ENCODE results near the gene DEPP1. TPM values are rescaled to one million over a fixed set of nuclear protein-coding genes. Genes with fewer than 3 reads are reported as not detected.

The DEPP1 gene
- total and polyA plus RNA-seq, 2 of the 13 experiments (the other 11 are each of a cell fraction or from before 2014, with no cell fraction given): 14.8 to 270 TPM

GRCh38 chr10:44956226-44956625 lies 22.4 kb downstream of the DEPP1 start:
- no TSS peak for BruUV-seq (replicated peaks)
- WGBS (ENCODE audit: low lambda C conversion rate): 94% methylated on average over 4 of the region's 4 CpGs
- Histone ChIP-seq H3K79me2 (ENCODE audit: insufficient read depth, low read length) (peaks cover 27% of the 10 kb centered on the region), H3K9ac (ENCODE audit: insufficient read depth, low read depth, low read length) (no peak overlapping the region), H3K4me3 (replicated peaks in 1 of 3; ENCODE audit: insufficient read depth in 1 of 3, low read depth in 2 of 3, low read length in 3 of 3) (no peak overlapping the region), H3K4me2 (ENCODE audit: low read depth, low read length) (no peak overlapping the region), H3K27ac (ENCODE audit: extremely low read length, insufficient read depth, low read length) (no peak overlapping the region), H3K4me1 (ENCODE audit: insufficient read depth, low read length) (peaks cover 65% of the 10 kb centered on the region), H3K27me3 (ENCODE audit: control insufficient read depth in 1 of 2, insufficient read depth in 2 of 2, low read length in 2 of 2) (no peaks in the 10 kb centered on the region; a peak in 1 of 5 replicates), H3K36me3 (replicated peaks in 1 of 2; ENCODE audit: control insufficient read depth in 1 of 2, insufficient read depth in 2 of 2, low read length in 2 of 2) (0 out of 5 replicates have a peak, but pooled peaks cover 0 to 6% of the 10 kb centered on the region in 2 experiments), H4K20me1 (ENCODE audit: insufficient read depth, low read length) (no peaks in the 10 kb centered on the region), H3K9me3 (ENCODE audit: low read length) (no peaks in the 10 kb centered on the region), H2AFZ (ENCODE audit: low read length) (no peak overlapping the region)
- CTCF ChIA-PET (ENCODE audit: low intra/inter-chr PET ratio, low total read pairs): no interaction called here
- ATAC-seq (no peak), FAIRE-seq (no peak), DNase-seq (ENCODE audit: low spot score) (no peak)
- in situ Hi-C loops (cut with HindIII; ENCODE audit: extremely low pct_ligation_motif_present, low pct_unique_long_range_greater_than_20kb): loop anchor here (25.0 kb wide), 1 partner anchor 1544 kb away; the partner anchor contains the start of gene HNRNPF
- TF ChIP-seq, protein P1, sequence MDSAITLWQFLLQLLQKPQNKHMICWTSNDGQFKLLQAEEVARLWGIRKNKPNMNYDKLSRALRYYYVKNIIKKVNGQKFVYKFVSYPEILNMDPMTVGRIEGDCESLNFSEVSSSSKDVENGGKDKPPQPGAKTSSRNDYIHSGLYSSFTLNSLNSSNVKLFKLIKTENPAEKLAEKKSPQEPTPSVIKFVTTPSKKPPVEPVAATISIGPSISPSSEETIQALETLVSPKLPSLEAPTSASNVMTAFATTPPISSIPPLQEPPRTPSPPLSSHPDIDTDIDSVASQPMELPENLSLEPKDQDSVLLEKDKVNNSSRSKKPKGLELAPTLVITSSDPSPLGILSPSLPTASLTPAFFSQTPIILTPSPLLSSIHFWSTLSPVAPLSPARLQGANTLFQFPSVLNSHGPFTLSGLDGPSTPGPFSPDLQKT (CRISPR knock-in tag; IDR thresholded peaks at IDR 0.05; ENCODE audit: borderline replicate concordance): no peak
- no peak for TF ChIP-seq ZNF562 (CRISPR knock-in tag; IDR thresholded peaks at IDR 0.05; ENCODE audit: borderline replicate concordance)
- TF ChIP-seq KAT2B (IDR thresholded peaks at IDR 0.05; ENCODE audit: borderline replicate concordance, low read depth, low read length): no peak
- TF ChIP-seq, protein P2, sequence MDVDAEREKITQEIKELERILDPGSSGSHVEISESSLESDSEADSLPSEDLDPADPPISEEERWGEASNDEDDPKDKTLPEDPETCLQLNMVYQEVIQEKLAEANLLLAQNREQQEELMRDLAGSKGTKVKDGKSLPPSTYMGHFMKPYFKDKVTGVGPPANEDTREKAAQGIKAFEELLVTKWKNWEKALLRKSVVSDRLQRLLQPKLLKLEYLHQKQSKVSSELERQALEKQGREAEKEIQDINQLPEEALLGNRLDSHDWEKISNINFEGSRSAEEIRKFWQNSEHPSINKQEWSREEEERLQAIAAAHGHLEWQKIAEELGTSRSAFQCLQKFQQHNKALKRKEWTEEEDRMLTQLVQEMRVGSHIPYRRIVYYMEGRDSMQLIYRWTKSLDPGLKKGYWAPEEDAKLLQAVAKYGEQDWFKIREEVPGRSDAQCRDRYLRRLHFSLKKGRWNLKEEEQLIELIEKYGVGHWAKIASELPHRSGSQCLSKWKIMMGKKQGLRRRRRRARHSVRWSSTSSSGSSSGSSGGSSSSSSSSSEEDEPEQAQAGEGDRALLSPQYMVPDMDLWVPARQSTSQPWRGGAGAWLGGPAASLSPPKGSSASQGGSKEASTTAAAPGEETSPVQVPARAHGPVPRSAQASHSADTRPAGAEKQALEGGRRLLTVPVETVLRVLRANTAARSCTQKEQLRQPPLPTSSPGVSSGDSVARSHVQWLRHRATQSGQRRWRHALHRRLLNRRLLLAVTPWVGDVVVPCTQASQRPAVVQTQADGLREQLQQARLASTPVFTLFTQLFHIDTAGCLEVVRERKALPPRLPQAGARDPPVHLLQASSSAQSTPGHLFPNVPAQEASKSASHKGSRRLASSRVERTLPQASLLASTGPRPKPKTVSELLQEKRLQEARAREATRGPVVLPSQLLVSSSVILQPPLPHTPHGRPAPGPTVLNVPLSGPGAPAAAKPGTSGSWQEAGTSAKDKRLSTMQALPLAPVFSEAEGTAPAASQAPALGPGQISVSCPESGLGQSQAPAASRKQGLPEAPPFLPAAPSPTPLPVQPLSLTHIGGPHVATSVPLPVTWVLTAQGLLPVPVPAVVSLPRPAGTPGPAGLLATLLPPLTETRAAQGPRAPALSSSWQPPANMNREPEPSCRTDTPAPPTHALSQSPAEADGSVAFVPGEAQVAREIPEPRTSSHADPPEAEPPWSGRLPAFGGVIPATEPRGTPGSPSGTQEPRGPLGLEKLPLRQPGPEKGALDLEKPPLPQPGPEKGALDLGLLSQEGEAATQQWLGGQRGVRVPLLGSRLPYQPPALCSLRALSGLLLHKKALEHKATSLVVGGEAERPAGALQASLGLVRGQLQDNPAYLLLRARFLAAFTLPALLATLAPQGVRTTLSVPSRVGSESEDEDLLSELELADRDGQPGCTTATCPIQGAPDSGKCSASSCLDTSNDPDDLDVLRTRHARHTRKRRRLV (CRISPR knock-in tag; IDR thresholded peaks at IDR 0.05): no peak
- no peak for TF ChIP-seq NFIC (IDR thresholded peaks at IDR 0.05; ENCODE audit: low read length)
- no peak for TF ChIP-seq ZNF292 (CRISPR knock-in tag; IDR thresholded peaks at IDR 0.05; ENCODE audit: borderline replicate concordance, low read depth)
- TF ChIP-seq, protein P3, sequence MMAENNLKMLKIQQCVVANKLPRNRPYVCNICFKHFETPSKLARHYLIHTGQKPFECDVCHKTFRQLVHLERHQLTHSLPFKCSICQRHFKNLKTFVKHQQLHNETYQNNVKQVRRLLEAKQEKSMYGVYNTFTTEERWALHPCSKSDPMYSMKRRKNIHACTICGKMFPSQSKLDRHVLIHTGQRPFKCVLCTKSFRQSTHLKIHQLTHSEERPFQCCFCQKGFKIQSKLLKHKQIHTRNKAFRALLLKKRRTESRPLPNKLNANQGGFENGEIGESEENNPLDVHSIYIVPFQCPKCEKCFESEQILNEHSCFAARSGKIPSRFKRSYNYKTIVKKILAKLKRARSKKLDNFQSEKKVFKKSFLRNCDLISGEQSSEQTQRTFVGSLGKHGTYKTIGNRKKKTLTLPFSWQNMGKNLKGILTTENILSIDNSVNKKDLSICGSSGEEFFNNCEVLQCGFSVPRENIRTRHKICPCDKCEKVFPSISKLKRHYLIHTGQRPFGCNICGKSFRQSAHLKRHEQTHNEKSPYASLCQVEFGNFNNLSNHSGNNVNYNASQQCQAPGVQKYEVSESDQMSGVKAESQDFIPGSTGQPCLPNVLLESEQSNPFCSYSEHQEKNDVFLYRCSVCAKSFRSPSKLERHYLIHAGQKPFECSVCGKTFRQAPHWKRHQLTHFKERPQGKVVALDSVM (CRISPR knock-in tag; IDR thresholded peaks at IDR 0.05): no peak
- TF ChIP-seq ZNF224 (CRISPR knock-in tag; IDR thresholded peaks at IDR 0.05): no peak
- TF ChIP-seq POLR2AphosphoS5 (IDR thresholded peaks at IDR 0.05; ENCODE audit: low read depth, low read length): no peak
- no peak for TF ChIP-seq CREBL2 (CRISPR knock-in tag; IDR thresholded peaks at IDR 0.05; ENCODE audit: borderline replicate concordance)
- TF ChIP-seq, protein P4, sequence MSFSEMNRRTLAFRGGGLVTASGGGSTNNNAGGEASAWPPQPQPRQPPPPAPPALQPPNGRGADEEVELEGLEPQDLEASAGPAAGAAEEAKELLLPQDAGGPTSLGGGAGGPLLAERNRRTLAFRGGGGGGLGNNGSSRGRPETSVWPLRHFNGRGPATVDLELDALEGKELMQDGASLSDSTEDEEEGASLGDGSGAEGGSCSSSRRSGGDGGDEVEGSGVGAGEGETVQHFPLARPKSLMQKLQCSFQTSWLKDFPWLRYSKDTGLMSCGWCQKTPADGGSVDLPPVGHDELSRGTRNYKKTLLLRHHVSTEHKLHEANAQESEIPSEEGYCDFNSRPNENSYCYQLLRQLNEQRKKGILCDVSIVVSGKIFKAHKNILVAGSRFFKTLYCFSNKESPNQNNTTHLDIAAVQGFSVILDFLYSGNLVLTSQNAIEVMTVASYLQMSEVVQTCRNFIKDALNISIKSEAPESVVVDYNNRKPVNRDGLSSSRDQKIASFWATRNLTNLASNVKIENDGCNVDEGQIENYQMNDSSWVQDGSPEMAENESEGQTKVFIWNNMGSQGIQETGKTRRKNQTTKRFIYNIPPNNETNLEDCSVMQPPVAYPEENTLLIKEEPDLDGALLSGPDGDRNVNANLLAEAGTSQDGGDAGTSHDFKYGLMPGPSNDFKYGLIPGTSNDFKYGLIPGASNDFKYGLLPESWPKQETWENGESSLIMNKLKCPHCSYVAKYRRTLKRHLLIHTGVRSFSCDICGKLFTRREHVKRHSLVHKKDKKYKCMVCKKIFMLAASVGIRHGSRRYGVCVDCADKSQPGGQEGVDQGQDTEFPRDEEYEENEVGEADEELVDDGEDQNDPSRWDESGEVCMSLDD (CRISPR knock-in tag; IDR thresholded peaks at IDR 0.05; ENCODE audit: borderline replicate concordance): no peak
- no peak for TF ChIP-seq CENPT (CRISPR knock-in tag; IDR thresholded peaks at IDR 0.05; ENCODE audit: low read depth)
- no peak for TF ChIP-seq ZSCAN31 (CRISPR knock-in tag; IDR thresholded peaks at IDR 0.05; ENCODE audit: low read depth)
- POLR2A ChIA-PET: interaction anchor here (1.6 to 13.2 kb wide), 2 partner anchors 8 to 21 kb away, joined by 4 to 407 read pairs; partner anchors contain the start of gene DEPP1
- intact Hi-C loops (cut with micrococcal nuclease; ENCODE audit: unreplicated experiment): no loop called here
